DMS153 (cell line): Measurements from ENCODE around the gene SYNE2.
"Not testable (repeated sequence)": the region's sequence is repeated elsewhere in the genome, so short reads cannot be mapped to it uniquely, and the experiment has no call there.

ENCODE experiments used
- DNase-seq: peaks from one replicate; lab custom pipeline; 2025; lab: John Stamatoyannopoulos, UW

The SYNE2 gene

DNA sequence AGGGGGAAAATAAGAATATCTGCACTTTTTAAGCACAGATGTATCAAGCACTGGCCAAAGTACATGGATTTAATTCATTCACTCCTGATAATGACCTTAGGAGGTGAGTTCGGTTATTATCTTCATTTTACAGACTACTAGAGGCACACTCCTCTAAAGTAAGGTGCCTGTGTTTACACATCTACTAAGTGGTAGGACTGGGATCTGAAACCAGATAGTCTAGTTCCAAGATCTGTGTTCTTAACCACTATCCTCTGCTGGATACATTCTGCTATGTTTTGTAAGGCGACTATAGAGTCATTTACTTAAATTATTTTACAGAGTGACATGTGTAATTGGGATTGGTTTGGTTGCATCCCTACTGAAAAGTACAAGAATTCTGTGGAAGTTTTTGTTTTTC is 266.1 kb downstream of the SYNE2 start:
- DNase-seq = no peak

DNA sequence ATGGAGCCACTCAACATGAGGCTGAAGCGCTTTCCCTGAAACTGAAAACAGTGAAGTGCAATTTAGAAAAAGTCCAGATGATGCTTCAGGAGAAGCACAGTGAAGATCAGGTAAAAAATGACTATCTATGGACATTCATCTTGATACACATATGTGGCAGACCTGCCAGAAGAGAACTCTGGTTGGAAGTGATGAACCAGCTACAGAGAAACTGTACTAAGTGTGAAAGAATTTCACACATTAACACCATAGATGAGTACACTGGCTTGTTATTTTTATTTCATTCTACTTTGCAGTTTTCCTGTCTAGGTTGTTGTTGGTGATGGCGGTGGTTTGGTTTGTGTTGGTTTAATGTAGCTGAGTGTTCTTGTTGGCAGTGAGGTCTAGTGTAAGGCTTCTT is 266.7 kb downstream of the SYNE2 start:
- no peak for DNase-seq

DNA sequence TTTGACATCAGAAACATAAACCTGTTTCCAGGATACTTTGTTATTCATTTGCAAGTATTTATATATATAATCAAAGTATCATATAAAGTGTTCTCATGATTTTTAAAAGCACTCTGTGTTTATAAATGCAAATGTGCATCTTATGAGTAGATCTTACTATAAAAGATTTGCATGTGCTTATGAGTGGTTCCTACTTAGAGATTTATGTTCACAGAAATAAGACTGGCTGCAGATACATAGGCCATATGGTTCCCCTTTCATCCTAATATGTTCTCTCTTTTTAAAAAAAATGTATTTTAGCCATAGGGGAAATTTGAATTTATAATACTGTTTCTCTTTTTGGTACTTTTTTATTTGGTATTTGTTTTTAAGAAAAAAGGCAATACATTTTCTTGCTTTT is 267.2 kb downstream of the SYNE2 start:
- no peak for DNase-seq

DNA sequence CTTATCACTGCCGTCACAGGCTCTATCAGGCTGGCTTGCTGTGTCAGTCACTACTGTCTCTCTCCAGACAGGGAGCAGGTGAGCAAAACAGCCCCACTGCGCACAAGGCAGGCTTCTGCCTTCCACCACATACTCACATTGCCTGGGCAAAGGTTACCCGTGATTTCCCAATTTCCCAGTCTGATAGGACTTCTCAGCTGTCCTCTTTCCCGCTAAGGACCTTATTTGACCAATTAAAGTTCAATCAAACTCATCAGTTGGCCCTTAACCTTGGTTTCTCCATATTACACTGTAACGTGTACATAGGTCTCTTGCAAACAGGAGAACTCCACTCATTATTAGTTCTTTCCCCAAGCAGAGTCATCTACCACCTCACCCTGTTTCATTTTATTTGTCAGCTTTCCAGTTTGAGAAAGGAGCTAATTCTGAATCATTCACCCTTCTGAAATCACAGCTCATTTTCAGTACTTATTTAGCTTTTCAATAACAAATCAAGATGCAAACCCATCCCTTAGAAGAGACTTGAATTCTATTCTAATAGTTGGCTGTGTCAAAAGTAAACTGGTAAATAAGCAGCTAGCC is 270.5 kb downstream of the SYNE2 start:
- DNase-seq = no peak

DNA sequence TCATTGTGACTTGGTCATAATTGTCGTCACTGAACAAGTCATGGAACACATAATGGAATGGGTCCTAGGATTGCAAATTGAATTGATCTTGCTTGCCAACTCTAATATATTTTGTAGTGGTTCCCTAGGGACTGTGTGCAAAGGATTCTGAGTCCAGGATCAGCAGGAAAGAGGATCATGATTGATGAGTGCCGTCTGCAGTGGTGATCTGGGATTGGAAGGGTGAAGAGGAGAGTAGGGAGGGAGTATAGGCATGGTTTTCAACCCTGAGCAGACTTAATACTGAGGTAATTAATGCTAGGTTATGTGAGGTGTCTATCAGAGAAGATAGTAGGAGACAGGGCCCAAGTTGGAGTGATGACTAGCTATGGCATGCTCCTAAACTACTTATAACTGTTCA is 272.5 kb downstream of the SYNE2 start:
- no peak for DNase-seq

DNA sequence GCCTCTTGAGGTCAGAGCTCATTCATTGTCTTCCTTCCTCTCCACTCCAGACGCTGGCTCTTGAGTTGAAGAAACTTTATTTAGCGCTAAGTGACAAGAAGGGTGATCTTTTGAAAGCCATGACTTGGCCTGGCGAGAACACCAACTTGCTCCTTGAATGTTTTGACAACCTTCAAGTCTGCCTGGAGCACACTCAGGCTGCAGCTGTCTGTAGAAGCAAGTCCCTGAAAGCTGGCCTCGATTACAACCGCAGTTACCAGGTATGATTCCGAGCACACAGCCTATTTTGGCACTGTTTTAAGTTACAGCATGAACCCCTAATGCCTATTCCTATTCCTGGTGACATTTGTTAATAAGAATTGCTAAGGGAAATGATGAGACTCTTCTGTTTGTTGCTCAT is 273.7 kb downstream of the SYNE2 start:
- DNase-seq = no peak

DNA sequence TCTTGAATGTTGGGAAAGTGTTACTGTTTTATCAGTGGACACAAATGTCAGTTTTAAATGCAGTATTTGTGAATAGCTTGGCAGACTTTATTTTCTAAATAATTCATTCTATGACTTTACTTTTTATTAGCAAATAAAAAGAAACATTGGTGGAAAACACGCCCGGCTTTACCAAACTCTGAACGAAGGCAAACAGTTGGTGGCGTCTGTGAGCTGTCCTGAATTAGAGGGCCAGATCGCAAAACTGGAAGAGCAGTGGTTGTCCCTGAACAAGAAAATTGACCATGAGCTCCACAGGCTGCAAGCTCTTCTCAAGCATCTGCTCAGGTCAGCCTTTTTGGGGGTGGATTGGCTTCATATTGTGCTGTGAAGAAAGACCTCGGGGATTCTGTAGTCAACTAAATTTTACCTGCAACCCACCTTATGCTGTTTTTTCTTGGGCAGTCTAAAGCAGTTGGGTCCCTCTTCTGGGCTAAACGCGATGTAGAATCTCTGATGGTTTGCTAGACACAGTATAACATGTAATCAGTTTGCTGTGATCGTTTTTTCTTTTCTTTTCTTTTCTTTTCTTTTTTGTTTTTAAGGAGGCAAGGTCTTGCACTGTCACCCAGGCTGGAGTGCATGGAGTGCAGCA is 285.0 kb downstream of the SYNE2 start:
- DNase-seq = no peak

DNA sequence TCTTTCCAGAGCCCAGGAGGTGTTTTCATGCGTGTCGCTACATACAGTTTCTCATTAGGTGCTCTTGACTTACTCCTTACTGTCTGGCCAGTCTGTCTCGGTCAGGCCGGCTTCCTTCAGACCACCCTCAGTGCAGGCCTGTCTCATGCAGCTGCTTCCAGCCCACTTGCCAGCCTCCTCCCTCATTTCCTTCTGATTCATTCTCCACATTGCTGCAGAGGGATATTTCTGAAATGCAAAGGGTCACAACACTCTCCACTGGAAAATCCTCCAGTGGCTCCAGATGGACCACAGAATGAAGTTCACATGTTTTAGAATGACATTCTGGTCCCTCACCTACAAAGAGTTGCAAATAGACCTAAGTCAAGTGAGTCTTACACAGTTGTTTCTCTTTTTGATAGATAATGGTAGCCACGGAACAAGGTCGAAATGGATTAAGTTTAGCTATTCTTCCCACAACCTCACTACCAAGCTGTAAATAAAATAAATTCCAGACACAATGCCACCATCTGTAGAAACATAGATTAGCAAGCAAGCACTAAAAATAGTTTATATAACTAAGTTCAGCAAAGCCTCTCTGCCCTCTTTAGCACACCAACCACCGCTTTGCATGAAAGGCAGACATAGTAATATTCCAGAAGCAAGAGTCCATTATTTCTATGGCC is 294.5 kb downstream of the SYNE2 start:
- no peak for DNase-seq

DNA sequence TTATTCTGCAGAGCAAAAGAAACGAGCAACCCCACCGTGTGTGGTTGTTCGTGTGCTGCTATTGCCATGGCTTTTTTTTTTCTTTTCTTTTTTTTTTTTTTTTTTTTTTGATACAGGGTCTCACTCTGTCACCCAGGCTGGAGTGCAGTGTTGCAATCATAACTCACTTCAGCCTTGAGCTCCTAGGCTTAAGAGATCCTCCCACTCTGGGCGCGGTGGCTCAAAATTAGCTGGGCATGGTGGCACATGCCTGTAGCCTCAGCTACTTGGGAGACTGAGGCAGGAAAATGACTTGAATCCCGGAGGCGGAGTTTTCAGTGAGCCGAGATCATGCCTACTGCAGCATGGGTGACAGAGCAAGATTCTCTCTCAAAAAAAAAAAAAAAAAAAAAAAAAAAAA is 297.1 kb downstream of the SYNE2 start:
- DNase-seq = no peak

DNA sequence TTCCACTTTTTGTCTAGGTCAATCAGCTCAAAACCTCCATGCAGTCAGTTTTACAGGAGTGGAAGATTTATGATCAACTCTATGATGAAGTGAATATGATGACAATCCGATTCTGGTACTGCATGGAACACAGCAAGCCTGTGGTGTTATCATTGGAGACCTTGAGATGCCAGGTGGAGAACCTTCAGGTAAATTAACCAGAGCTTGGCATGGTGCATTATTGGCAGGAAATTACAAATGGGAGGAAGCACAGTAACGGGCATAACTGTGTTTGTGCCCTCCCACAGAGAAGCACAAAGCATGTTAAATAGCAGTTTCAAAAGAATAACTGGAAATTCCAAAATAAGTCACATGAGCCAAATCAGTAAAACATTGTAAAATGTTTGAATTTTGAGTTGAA is 305.8 kb downstream of the SYNE2 start:
- no peak for DNase-seq

DNA sequence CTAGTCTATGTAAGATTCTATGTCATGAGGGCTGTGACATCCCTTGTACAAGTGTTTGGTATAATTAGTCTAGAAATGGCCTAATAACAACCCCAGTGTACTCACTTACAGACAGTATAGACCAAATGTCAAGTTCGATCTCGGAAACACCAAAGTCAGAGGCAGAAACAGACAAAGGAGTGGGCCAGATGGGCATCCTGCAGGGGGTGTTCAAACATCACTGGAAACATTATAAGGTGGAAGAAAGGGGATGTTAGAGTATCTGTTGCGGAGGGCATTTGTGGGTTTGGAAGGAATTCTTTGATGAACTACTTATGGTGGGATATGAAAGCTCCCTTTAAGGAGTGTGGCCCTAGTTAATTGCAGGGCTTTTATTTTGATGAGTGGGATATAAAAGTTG is 306.8 kb downstream of the SYNE2 start:
- DNase-seq = no peak

DNA sequence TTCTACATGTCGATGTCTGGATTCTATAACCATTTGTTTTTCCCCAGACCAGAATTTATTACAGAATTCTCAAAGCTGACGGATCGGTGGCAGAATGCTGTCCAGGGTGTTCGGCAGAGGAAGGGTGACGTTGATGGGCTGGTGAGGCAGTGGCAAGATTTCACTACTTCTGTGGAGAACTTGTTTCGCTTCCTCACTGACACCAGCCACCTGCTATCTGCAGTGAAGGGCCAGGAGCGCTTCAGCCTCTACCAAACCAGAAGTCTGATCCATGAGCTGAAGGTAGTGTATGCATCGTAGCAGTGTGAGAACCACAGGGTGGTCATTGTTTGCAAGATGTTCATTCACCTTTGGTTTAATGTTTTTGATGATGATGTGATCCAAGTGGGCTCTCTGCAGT is 317.4 kb downstream of the SYNE2 start:
- no peak for DNase-seq

DNA sequence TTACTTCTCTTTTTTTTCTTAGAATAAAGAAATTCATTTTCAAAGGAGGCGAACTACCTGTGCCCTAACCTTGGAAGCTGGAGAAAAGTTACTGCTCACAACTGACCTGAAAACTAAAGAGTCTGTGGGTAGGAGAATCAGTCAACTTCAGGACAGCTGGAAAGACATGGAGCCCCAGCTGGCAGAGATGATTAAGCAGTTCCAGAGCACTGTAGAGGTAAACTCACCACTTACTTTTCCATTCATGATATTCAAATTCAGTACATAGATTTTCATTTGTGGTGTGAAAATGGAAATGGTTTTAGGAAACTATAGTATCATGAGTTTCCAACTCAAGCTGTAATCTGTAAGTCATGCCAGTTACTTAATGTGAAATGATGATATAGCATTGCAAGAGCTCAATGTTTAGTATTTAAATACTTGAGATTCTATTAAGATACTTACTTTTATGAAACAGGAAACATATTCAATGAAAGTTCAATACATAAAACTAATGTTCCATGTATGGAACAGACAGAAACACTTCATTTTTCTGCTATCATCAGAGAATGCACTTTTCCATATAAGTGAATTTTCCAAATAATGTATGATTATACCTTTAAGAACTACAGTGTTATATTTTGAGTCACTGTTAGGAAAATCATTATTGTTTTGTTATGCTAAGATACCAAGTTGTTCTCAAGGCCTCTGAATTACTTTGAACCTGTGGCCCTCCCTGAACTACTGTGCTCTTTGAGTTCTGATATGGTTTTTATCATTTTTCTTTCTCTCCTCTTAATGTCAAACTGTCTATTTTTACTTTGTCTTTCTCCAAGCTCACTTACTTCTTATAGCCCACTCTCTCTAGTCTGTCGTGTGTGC is 322.3 kb downstream of the SYNE2 start:
- no peak for DNase-seq

DNA sequence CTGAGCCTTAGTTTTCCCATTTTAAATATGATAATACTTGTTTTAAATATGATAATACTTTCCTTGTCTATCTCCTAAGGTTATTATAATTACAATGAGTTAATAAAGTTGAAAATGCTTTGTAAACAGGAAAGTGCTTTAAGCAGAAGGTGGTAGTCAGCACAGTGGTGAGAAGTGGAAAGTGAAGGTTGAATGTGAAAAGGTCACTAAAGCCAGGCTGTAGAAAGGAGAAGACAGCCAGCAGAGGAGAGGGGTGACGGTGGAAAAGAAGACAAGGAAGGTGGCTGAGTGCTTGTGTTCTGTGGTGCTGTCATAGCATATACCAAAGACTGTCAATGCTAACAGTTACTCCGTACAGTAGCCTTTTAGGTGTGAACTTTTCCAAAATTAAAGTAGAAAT is 323.5 kb downstream of the SYNE2 start:
- DNase-seq = no peak

DNA sequence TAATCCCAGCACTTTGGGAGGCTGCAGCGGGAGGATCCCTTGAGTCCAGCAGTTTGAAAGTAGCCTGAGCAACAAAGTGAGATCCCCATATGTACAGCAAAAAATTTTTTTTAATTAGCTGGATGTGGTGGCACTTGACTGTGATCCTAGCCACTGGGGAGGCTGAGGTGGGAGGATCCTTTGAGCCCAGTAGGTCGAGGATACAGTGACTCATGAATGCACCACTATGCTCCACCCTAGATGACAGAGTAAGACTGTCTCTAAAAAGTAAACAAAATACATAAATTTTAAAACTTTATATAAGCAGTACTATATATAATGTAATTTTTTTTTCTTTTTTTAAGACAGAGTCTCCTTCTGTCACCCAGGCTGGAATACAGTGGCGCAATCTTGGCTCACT is 326.0 kb downstream of the SYNE2 start:
- no peak for DNase-seq

DNA sequence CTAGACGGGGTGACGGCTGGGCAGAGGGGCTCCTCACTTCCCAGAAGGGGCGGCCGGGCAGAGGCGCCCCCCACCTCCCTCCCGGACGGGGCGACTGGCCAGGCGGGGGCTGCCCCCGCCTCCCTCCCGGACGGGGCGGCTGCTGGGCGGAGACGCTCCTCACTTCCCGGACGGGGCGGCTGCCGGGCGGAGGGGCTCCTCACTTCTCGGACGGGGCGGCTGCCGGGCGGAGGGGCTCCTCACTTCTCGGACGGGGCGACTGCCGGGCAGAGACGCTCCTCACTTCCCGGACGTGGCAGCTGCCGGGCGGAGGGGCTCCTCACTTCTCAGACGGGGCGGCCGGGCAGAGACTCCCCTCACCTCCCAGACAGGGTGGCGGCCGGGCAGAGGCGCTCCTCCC is 330.1 kb downstream of the SYNE2 start:
- not testable (repeated sequence) for DNase-seq

DNA sequence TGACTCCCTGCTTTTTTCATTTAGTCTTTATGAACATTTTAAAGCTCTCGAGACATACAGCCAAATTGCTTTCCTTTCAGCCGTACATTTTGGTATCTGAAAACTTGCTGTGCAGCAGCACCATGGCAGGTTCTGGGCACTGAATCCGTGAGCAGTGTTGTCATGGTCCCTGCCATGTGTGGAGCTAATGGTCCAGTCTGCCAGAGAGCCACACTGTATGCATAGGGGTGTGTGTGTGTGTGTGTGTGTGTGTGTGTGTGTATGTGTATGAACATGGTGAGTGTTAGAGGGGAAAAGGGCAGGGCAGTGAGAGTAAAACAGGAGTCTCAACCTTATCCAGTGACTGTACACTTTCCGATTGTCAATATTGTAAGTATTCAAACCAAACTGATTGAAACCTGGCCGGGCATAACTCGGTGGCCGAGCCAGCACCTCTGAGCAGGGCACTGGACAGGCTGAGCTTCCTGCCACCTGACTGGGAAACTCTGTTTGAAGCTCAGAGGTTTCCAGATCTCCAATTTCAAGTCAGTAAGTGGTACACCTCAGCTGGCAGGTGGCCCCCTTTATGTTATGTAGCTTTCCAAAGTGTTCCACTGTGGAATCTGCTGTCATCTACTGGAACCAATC is 331.4 kb downstream of the SYNE2 start:
- DNase-seq = no peak

DNA sequence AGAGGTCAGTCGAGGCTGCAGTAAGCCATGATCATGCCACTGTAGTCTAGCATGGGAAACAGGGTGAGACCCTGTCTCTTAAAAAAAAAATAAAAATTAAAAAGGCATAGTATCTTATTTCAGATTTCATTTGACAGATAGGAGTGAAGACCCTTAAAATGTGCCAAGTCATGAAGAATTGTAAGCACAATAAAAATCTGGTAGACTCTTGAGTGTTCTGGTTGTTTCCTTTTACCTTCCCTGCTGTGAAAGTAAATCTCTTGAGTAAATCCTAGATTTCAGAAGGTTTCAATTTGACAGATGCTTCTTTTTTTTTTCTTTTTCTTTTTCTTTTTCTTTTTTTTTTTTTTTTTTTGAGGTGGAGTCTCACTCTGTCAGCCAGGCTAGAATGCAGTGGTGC is 332.4 kb downstream of the SYNE2 start:
- DNase-seq = no peak

DNA sequence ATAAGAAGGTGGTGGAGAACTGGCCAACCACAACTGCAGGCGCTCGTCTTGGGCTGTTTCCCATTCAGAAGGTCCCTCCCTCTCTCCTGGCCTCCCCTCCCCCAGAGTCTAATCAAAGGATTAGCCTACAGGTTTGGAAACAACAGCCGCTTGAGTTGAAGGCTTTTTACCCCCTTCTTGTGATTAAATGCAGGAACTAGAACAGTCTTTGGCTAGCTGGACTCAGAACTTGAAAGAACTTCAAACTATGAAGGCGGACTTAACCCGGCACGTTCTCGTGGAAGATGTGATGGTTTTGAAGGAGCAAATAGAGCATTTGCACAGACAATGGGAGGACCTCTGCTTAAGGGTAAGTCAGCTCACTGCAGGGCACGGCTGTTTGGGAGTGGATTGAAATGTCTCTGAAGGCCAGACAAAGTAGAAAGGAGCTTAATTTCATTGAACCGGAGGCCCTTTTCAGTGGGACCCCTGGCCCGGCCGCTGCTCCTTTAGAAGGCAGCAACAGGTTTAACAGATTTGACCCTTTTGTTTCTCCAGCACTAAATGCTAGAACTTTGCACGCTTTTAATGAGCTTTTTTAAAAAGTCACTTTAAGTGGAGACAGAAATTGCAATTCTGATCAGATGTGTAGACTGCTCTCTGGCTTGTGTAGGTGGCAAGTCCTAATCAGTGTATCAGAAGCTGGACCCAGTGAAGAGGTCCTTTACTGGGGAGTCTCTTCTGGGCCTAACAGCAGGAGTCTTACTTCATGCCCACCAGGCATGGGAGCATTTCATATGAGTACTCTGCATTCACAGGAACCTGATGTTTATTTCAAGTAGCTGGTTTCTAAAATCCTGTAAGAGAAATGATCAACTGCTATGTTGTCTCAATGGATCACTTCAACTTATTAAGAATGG is 333.7 kb downstream of the SYNE2 start:
- no peak for DNase-seq

DNA sequence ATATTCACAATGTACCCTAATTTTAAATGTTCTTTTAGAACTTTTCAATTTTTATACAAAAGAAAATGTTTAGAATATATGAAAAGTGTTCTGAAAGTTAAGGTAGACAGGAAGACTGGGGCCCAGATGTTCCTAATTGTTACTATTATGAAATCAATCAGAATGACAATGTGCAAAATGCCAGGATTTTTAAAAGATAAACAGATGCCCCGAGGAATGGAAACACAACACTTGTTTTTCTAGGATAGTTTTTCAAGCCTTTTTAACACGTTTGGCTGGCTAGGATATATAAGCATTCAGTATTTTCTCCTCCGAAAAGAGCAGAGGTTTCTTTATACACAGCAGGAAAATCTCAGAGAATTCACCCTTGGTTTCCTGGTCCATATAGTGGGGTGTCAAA is 334.5 kb downstream of the SYNE2 start:
- no peak for DNase-seq

DNA sequence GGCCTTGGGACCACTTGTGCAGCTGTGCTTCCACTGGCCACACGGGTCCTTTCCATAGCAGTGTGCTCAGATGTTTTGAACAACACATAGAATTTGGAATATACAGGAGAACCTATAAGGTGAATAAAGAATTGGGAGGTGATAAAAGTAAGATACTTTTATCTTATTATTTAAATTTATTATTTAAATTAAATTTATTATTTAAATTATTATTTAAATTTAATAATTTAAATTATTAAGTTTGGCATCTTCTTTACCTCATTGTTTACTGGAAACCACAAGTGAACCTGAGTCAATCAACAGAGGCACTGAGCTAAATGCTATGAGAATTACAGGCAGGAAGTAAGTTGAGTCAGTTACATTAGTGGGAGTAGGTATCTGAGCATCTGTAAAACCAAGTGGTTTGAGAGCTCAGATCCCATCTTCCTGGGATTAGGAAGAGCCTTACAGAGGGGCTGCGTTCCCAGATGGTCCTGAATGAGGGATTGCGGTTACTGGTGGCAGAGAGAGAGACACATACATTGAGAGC is 338.2 kb downstream of the SYNE2 start:
- no peak for DNase-seq
